IMR-90 (cell line): ENCODE results near the gene GNAZ. TPM values are rescaled to one million over a fixed set of nuclear protein-coding genes. Genes with fewer than 3 reads are reported as not detected.

ENCODE experiments used
- ATAC-seq: fragments of 200-7000 bp; cut with Tn5 transposase; 2 replicates; pipeline ENCODE4 v1.9.1; 2020; ENCODE audit warnings: low read depth, mild to moderate bottlenecking, moderate library complexity
- BruUV-seq: library from RNA; stranded (reverse); fragments of 400-500 nt; replicated peaks from 2 replicates; lab custom pipeline; 2021; lab: Mats Ljungman, UMichigan
- CTCF ChIA-PET: fragments of 300-600 bp; formaldehyde crosslinking; extraction: SDS; loops from one replicate; lab custom pipeline; 2021; ENCODE audit warnings: antibody characterized with exemption; lab: Yijun Ruan, JAX
- POLR2A ChIA-PET: fragments of 300-600 bp; sonication (Branson Sonifier 250); formaldehyde crosslinking; loops from one replicate; lab custom pipeline; 2022; ENCODE audit warnings: antibody characterized with exemption; ENCODE audit not compliant: unreplicated experiment; lab: Charles Lee
- DNase-seq: peaks from one replicate; pipeline ENCODE4 v3.0.0; 2013
- H2AFZ ChIP-seq: replicated peaks from 2 replicates; pipeline ENCODE3; 2013; ENCODE audit warnings: low read length, mild to moderate bottlenecking; ENCODE audit not compliant: poor library complexity
- H2AK5ac ChIP-seq: 2 replicates; pipeline ENCODE4 v1.6.1; 2013; ENCODE audit warnings: low read depth, low read length, inconsistent platforms
- H2AK9ac ChIP-seq: replicated peaks from 2 replicates; pipeline ENCODE3; 2013; ENCODE audit warnings: mild to moderate bottlenecking, low read depth, low read length, moderate library complexity; ENCODE audit not compliant: poor library complexity
- H2BK120ac ChIP-seq: 2 replicates; pipeline ENCODE4 v1.6.1; 2013; ENCODE audit warnings: low read depth, low read length, inconsistent platforms
- H2BK15ac ChIP-seq: 3 replicates; pipeline ENCODE4 v1.6.1; 2013; ENCODE audit warnings: low read depth, low read length, inconsistent platforms
- H2BK20ac ChIP-seq: 2 replicates; pipeline ENCODE4 v1.6.1; 2013; ENCODE audit warnings: low read depth, mild to moderate bottlenecking, inconsistent platforms, low read length, moderate library complexity
- H2BK5ac ChIP-seq: 2 replicates; pipeline ENCODE4 v1.6.1; 2013; ENCODE audit warnings: mild to moderate bottlenecking, low read depth, low read length, inconsistent platforms; ENCODE audit not compliant: poor library complexity, severe bottlenecking
- H3K14ac ChIP-seq: replicated peaks from 2 replicates; pipeline ENCODE4 v1.6.1; 2013; ENCODE audit warnings: low read depth, low read length, inconsistent platforms
- H3K18ac ChIP-seq: 2 replicates; pipeline ENCODE4 v1.6.1; 2013; ENCODE audit warnings: low read depth, low read length, control low read depth
- H3K23ac ChIP-seq: 2 replicates; pipeline ENCODE4 v1.6.1; 2013; ENCODE audit warnings: low read depth, low read length, inconsistent platforms
- H3K27ac ChIP-seq: 2 replicates; pipeline ENCODE4 v1.5.1; 2013; ENCODE audit warnings: mild to moderate bottlenecking, control low read depth, low read length; ENCODE audit not compliant: insufficient read depth
- H3K27me3 ChIP-seq: 2 replicates; pipeline ENCODE4 v1.6.1; 2013; ENCODE audit warnings: low read length; ENCODE audit not compliant: control insufficient read depth, insufficient read depth
- H3K36me3 ChIP-seq: 2 replicates; pipeline ENCODE4 v1.6.1; 2013; ENCODE audit warnings: low read length, mixed read lengths; ENCODE audit not compliant: control insufficient read depth, insufficient read depth
- H3K4ac ChIP-seq: 2 replicates; pipeline ENCODE4 v1.6.1; 2013; ENCODE audit warnings: low read depth, low read length, inconsistent platforms
- H3K4me1 ChIP-seq: 2 replicates; pipeline ENCODE4 v1.6.1; 2013; ENCODE audit warnings: low read length, mixed read lengths; ENCODE audit not compliant: control insufficient read depth, insufficient read depth
- H3K4me2 ChIP-seq: 2 replicates; pipeline ENCODE4 v1.6.1; 2013; ENCODE audit warnings: low read depth, mild to moderate bottlenecking, control low read depth, low read length, moderate library complexity
- H3K4me3 ChIP-seq: 2 replicates; pipeline ENCODE4 v1.5.1; 2013; ENCODE audit warnings: low read depth, mild to moderate bottlenecking, control low read depth, low read length, moderate library complexity; ENCODE audit not compliant: insufficient read depth
- H3K56ac ChIP-seq: 2 replicates; pipeline ENCODE4 v1.6.1; 2013; ENCODE audit warnings: low read length, inconsistent platforms; ENCODE audit not compliant: insufficient read depth; ENCODE audit errors: extremely low read depth
- H3K79me1 ChIP-seq, 2 experiments: 2 replicates each; pipeline ENCODE4 v1.6.1; 2013; ENCODE audit warnings: low read length in 2 of 2, inconsistent platforms in 1 of 2, low read depth in 1 of 2
- H3K9ac ChIP-seq: 2 replicates; pipeline ENCODE4 v1.6.1; 2013; ENCODE audit warnings: low read depth, low read length, control low read depth
- H3K9me1 ChIP-seq: 2 replicates; pipeline ENCODE4 v1.6.1; 2013; ENCODE audit warnings: low read length, inconsistent platforms; ENCODE audit not compliant: insufficient read depth
- H3K9me3 ChIP-seq: 2 replicates; pipeline ENCODE4 v1.6.1; 2013; ENCODE audit warnings: low read length; ENCODE audit not compliant: control insufficient read depth, insufficient read depth
- H4K20me1 ChIP-seq: 2 replicates; pipeline ENCODE4 v1.6.1; 2013; ENCODE audit warnings: low read length, inconsistent platforms; ENCODE audit not compliant: insufficient read depth
- H4K5ac ChIP-seq: 2 replicates; pipeline ENCODE4 v1.6.1; 2013; ENCODE audit warnings: mild to moderate bottlenecking, low read depth, low read length, control low read depth
- H4K8ac ChIP-seq, 2 experiments: 2 replicates each; pipeline ENCODE4 v1.6.1; 2013; ENCODE audit warnings: low read depth in 2 of 2, low read length in 2 of 2, control low read depth in 1 of 2, inconsistent platforms in 1 of 2
- H4K91ac ChIP-seq: 2 replicates; pipeline ENCODE4 v1.6.1; 2013; ENCODE audit warnings: low read depth, low read length, inconsistent platforms; ENCODE audit not compliant: insufficient read depth
- ELK1 ChIP-seq: fragments of 150-350 bp; IDR thresholded peaks from 2 replicates; pipeline ENCODE4 v1.6.1; 2016; ENCODE audit warnings: low read depth, mild to moderate bottlenecking, low read length, moderate library complexity, borderline replicate concordance
- MXI1 ChIP-seq: IDR thresholded peaks from 2 replicates; pipeline ENCODE4 v1.6.1; 2012; ENCODE audit warnings: low read depth, mild to moderate bottlenecking, low read length, moderate library complexity, borderline replicate concordance
- RFX5 ChIP-seq: IDR thresholded peaks from 2 replicates; pipeline ENCODE4 v1.8.0; 2012; ENCODE audit warnings: low read depth, mild to moderate bottlenecking, low read length, moderate library complexity
- WGBS, 2 experiments: methylation state at CpG; one replicate each; pipeline versions ENCODE4 v1.1.5 to v1.1.7; 2013; ENCODE audit warnings: missing lambda C conversion rate in 2 of 2; ENCODE audit not compliant: insufficient read length in 1 of 2; ENCODE audit errors: extremely low coverage in 2 of 2; 5-methylcytosine and 5-hydroxymethylcytosine counted together
- dilution Hi-C: fragments of 300-500 bp; cut with HindIII; formaldehyde crosslinking; loops from one replicate; pipeline ENCODE4 v1.14.3; 2018; ENCODE audit warnings: low sequenced_read_pairs; ENCODE audit not compliant: unreplicated experiment
- in situ Hi-C: fragments of 300-500 bp; cut with MboI; formaldehyde crosslinking; loops from 3 replicates; pipeline ENCODE4 v1.14.3; 2019; ENCODE audit warnings: low sequenced_read_pairs, inconsistent platforms, mixed read lengths
- intact Hi-C: fragments of 100-400 bp; cut with micrococcal nuclease; formaldehyde crosslinking; loops from 2 replicates; pipeline ENCODE4 v1.10.0; 2022
- polyA plus RNA-seq, 3 experiments: library from polyadenylated mRNA; depleted of rRNA; stranded (reverse); fragments of >200 nt; gene quantifications; 2 replicates each; pipeline ENCODE4 v1.2.3, GENCODE V29; 2012; ENCODE audit warnings: low replicate concordance in 1 of 3
- total RNA-seq: library from RNA; depleted of rRNA; stranded (reverse); fragments of >200 nt; gene quantifications from 2 replicates; pipeline ENCODE4 v1.2.3, GENCODE V29; 2012

GNAZ gene
- total and polyA plus RNA-seq, 2 of the 4 experiments (the other 2 are of a cell fraction): 1.5 to 2.5 TPM

GRCh38 chr22:23166042-23166831 is 95.9 kb downstream of the GNAZ start:
- Histone ChIP-seq H2BK20ac (no peak overlapping the region), H3K9me3 (no peaks in the 10 kb centered on the region; the same call in 1 of the 2 replicates), H3K56ac (no peak overlapping the region), H2AK5ac (no peak overlapping the region), H4K20me1 (no peaks in the 10 kb centered on the region), H4K8ac (no peak overlapping the region), H2BK5ac (no peak overlapping the region), H3K79me1 (no peaks in the 10 kb centered on the region), H4K5ac (no peak overlapping the region), H3K18ac (no peak overlapping the region), H2AFZ (no peak overlapping the region), H3K27me3 (peaks cover 3% of the 10 kb centered on the region; the same call in 1 of the 2 replicates), H2BK15ac (no peak overlapping the region), H3K14ac (no peak overlapping the region), H3K4ac (no peak overlapping the region), H4K91ac (no peak overlapping the region), H3K9me1 (no peaks in the 10 kb centered on the region), H3K4me1 (peaks cover 5% of the 10 kb centered on the region; the same call in 1 of the 2 replicates), H3K4me2 (no peak overlapping the region), H3K4me3 (no peak overlapping the region), H3K23ac (no peak overlapping the region), H2BK120ac (no peak overlapping the region), H3K36me3 (no peaks in the 10 kb centered on the region), H3K27ac (no peak overlapping the region), H3K9ac (no peak overlapping the region), H2AK9ac (no peak overlapping the region)
- 60% methylated on average over 2 of the region's 6 CpGs; no CpG with 5 or more reads in 1 of the 2 experiments for WGBS, 2 experiments
- in situ Hi-C loops (no loop called here), intact Hi-C loops (no loop called here), dilution Hi-C loops (no loop called here)
- ChIA-PET CTCF (interaction anchor here (0.6 kb wide), 1 partner anchor 7 kb away, joined by 3 read pairs; no protein-coding TSS in a partner anchor), POLR2A (no interaction called here)
- ATAC-seq (no peak), DNase-seq (no peak)
- no TSS peak for BruUV-seq
- TF ChIP-seq RFX5: no peak
- no peak for TF ChIP-seq MXI1
- TF ChIP-seq ELK1: no peak
